ENCODE measurements around the gene CSNK1A1. TPM values are rescaled to one million over a fixed set of nuclear protein-coding genes. Genes with fewer than 3 reads are reported as not detected.

CSNK1A1 gene
- polyA plus RNA-seq, 1 experiment, result 171 TPM

DNA sequence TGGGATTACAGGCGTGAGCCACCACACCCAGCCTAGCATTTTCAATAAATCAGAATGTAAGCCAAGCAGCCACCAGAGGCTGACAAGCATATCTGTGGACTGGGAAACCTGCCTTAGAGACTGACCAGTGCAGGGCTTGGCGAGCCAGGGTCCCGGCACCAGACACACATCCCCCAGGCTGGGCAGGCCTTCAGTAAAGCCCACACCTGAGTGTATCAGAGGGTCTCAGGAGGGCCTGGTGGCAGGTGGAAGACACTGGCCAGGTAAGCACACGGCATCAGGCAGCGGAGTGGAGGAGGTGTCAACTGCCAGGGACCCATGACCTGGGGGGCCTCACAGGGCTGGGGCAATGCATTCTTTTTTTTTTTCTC, 93.9 kb downstream of the CSNK1A1 start:
- no peaks in the 10 kb centered on the region for H3K36me3 ChIP-seq (ENCODE audit: control insufficient read depth, insufficient read depth, low read length)
- no peak overlapping the region for H3K4me3 ChIP-seq (ENCODE audit: low read depth, low read length)
- H3K27me3 ChIP-seq (ENCODE audit: control insufficient read depth, insufficient read depth, low read length), result no peaks in the 10 kb centered on the region
- TF ChIP-seq, protein P1, sequence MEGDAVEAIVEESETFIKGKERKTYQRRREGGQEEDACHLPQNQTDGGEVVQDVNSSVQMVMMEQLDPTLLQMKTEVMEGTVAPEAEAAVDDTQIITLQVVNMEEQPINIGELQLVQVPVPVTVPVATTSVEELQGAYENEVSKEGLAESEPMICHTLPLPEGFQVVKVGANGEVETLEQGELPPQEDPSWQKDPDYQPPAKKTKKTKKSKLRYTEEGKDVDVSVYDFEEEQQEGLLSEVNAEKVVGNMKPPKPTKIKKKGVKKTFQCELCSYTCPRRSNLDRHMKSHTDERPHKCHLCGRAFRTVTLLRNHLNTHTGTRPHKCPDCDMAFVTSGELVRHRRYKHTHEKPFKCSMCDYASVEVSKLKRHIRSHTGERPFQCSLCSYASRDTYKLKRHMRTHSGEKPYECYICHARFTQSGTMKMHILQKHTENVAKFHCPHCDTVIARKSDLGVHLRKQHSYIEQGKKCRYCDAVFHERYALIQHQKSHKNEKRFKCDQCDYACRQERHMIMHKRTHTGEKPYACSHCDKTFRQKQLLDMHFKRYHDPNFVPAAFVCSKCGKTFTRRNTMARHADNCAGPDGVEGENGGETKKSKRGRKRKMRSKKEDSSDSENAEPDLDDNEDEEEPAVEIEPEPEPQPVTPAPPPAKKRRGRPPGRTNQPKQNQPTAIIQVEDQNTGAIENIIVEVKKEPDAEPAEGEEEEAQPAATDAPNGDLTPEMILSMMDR (IDR thresholded peaks at IDR 0.05; ENCODE audit: insufficient read depth, low read depth, low read length), result no peak
- ChIA-PET POLR2A (no interaction called here), CTCF (interaction anchor here (1.4 kb wide), 1 partner anchor 105 kb away, joined by 3 read pairs; no protein-coding TSS in a partner anchor)
- DNase-seq (ENCODE audit: low read depth), result no peak

DNA sequence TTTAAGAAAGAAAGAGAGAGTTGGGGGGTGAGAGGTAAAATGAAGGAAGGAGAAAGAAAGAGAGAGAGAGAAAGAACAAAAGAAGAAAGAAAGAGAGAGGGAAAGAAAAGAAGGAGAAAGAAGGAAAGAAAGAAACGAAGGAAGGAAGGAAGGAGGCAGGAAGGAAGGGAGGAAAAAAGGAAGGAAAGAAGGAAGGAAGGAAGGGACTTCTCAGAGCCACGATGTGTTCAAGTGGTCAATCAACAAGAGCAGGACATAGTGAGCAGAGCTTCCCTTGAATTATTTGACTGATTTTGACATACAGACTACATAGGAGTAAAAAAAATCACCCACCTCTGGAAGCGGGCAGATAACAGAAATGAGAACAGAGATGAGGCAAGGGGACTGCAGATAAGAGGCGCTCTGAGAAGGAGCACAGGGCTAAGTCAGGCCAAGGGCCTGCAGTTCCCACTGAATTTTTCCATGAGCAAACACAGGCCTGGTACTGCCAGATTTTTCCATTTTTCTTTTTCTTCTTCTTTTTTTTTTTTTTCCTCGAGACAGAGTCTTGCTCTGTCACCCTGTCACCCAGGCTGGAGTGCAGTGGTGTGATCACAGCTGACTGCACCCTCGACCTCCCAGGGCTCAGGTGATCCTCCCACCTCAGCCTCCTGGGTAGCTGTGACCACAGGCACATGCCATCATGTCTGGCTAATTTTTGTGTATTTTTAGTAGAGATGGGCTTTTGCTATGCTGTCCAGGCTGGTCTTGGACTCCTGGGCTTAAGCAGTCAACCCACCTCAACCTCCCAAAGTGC, 94.4 kb downstream of the CSNK1A1 start:
- no peaks in the 10 kb centered on the region for H3K36me3 ChIP-seq (ENCODE audit: control insufficient read depth, insufficient read depth, low read length)
- ChIA-PET CTCF (interaction anchor here (0.5 to 5.5 kb wide), 5 partner anchors 14 to 132 kb away, joined by 3 to 25 read pairs (median 3); no protein-coding TSS in a partner anchor), POLR2A (no interaction called here)
- DNase-seq (ENCODE audit: low read depth), result no peak
- TF ChIP-seq, protein P1 (IDR thresholded peaks at IDR 0.05; ENCODE audit: insufficient read depth, low read depth, low read length), result no peak
- H3K4me3 ChIP-seq (ENCODE audit: low read depth, low read length), result no peak overlapping the region
- no peaks in the 10 kb centered on the region for H3K27me3 ChIP-seq (ENCODE audit: control insufficient read depth, insufficient read depth, low read length)

DNA sequence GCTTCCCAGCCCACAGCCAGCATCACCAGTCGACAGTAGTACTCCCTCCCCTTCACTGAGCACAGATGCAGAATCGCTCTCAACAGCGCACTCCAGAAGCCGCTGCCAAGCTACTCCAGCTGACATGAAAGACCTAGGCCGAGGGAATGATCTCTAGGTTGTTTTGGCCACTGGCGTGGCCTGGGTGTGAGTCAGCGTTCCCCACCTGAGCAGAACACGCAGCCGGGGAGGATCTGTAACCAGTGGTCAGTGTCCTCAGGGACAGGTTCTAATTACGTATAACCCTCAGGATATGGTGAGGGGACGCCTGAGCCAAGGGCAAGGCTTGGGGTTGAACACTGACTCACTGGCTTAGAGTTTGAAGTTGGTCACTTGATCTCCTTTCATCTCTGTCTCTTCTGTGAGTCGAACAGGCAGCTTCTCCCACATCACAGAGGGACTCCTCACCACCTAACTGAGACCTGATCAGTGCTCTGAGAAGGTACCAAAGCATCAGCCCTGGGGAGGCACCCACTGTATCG, 95.3 kb downstream of the CSNK1A1 start:
- H3K4me3 ChIP-seq (ENCODE audit: low read depth, low read length), result no peak overlapping the region
- ChIA-PET CTCF (interaction anchor here (1.3 to 5.5 kb wide), 6 partner anchors 9 to 133 kb away, joined by 3 to 25 read pairs (median 4); no protein-coding TSS in a partner anchor), POLR2A (interaction anchor here (0.6 kb wide), 1 partner anchor 815 kb away, joined by 11 read pairs; no protein-coding TSS in a partner anchor)
- DNase-seq (ENCODE audit: low read depth), result no peak
- TF ChIP-seq, protein P1 (IDR thresholded peaks at IDR 0.05; ENCODE audit: insufficient read depth, low read depth, low read length), result no peak
- no peaks in the 10 kb centered on the region for H3K36me3 ChIP-seq (ENCODE audit: control insufficient read depth, insufficient read depth, low read length)
- no peaks in the 10 kb centered on the region for H3K27me3 ChIP-seq (ENCODE audit: control insufficient read depth, insufficient read depth, low read length)

DNA sequence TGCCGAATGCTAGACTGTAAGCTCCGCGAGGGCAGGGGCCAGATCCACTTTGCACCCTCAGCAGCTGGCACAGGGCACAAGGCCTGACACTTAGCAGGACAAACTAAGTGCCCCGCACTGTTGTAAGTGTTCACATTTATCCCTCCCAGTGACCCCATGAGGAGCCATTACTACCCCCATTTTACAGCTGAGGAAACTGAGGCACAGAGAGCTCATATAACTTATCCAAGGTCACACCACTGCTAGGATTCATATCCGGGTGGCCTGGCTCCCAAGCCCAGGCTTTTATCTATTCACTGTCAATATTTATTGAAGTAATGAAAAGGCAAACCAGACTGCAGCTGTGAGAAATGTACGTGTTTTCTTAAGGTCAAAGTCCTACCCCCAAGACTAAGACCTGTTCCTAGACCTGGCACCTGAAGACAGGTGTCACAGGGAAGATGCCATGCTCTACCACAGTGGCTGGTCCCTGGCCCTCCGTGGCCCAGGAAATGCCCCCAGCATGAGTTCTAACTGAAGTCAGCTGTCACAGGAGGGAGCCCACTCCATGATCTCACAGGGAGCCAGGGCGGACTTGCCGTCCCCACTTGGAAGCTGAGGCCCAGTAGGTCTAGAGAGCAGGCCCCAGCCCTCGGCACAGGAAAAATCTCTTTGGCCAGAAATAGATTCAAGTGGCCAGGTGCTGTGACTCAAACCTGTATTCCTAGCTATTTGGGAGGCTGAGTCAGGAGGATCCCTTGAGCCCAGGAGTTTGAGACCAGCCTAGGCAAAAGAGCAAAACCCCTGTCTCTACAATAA, 97.4 kb downstream of the CSNK1A1 start:
- no peak overlapping the region for H3K4me3 ChIP-seq (ENCODE audit: low read depth, low read length)
- no peaks in the 10 kb centered on the region for H3K36me3 ChIP-seq (ENCODE audit: control insufficient read depth, insufficient read depth, low read length)
- no peaks in the 10 kb centered on the region for H3K27me3 ChIP-seq (ENCODE audit: control insufficient read depth, insufficient read depth, low read length)
- CTCF ChIA-PET, result interaction anchor here (1.0 to 13.4 kb wide), 5 partner anchors 11 to 165 kb away, joined by 3 to 107 read pairs (median 10); partner anchors contain the start of gene CSNK1A1
- no peak for DNase-seq (ENCODE audit: low read depth)
- POLR2A ChIA-PET, result no interaction called here
- TF ChIP-seq, protein P1 (IDR thresholded peaks at IDR 0.05; ENCODE audit: insufficient read depth, low read depth, low read length), result no peak
